Ovary (tissue), 9 donors: Measurements from ENCODE around the gene STAP1. TPM values are rescaled to one million over a fixed set of nuclear protein-coding genes. Genes with fewer than 3 reads are reported as not detected.
"Not testable (repeated sequence)": the region's sequence is repeated elsewhere in the genome, so short reads cannot be mapped to it uniquely, and the experiment has no call there.

Experiments
- DNase-seq, 5 donors: peaks; one replicate each; pipeline ENCODE4 v3.0.0-alpha.2; 2019 to 2020
- H3K27ac ChIP-seq, 2 donors: fragments of 200-600 bp; one replicate each; pipeline versions ENCODE4 v1.5.1 to v1.8.0; 2019 to 2022
- H3K27me3 ChIP-seq: fragments of 200-600 bp; one replicate; pipeline ENCODE4 v1.8.0; 2022
- H3K36me3 ChIP-seq: fragments of 200-600 bp; sonication (generic); one replicate; pipeline ENCODE4 v1.5.1; 2019
- H3K4me1 ChIP-seq: one replicate; pipeline ENCODE4 v1.8.1; 2013; ENCODE audit warnings: mild to moderate bottlenecking, moderate library complexity; ENCODE audit not compliant: insufficient read depth
- H3K4me3 ChIP-seq: fragments of 200-600 bp; sonication (generic); one replicate; pipeline ENCODE4 v1.5.1; 2017
- H3K9me3 ChIP-seq, 2 donors: fragments of 200-600 bp in 1 of 2; sonication (generic) in 1 of 2; one replicate each; pipeline versions ENCODE4 v1.5.1 to v1.8.1; 2013 to 2019; ENCODE audit warnings: mild to moderate bottlenecking in 1 of 2, moderate library complexity in 1 of 2
- EP300 ChIP-seq: sonication (generic); formaldehyde crosslinking; IDR thresholded peaks from one replicate; pipeline ENCODE4 v1.6.1; 2017; ENCODE audit warnings: antibody characterized with exemption
- POLR2A ChIP-seq: fragments of 450-650 bp; IDR thresholded peaks from one replicate; pipeline ENCODE4 v1.6.1; 2017; ENCODE audit warnings: antibody characterized with exemption, mild to moderate bottlenecking, moderate library complexity
- WGBS, 3 donors: extraction: QIAGEN DNeasy Blood & Tissue Kit in 1 of 3; methylation state at CpG; one replicate each; pipeline versions ENCODE4 v1.1.5 to v1.1.7; 2013 to 2017; 5-methylcytosine and 5-hydroxymethylcytosine counted together
- intact Hi-C, 4 donors: fragments of 100-400 bp; cut with DNase I; formaldehyde crosslinking; loops; one replicate each; pipeline versions ENCODE4 v1.11.0 to v1.15.1; 2022 to 2023
- polyA plus RNA-seq, 2 donors: library from polyadenylated mRNA; stranded (reverse); fragments of 200-250 nt in 1 of 2; fragments of 350-450 nt in 1 of 2; fragmentation: Illumina TruSeq in 1 of 2; extraction: RNeasy Lipid Tissue Mini Kit (QIAGEN cat#74804) in 1 of 2; gene quantifications; one replicate each; pipeline ENCODE4 v1.2.3, GENCODE V29; 2013 to 2014
- total RNA-seq, 7 donors: library from RNA; depleted of rRNA in 2 of 7; stranded (reverse); fragments of >200 nt in 2 of 7; fragmentation: NEBNext Ultra II Directional in 3 of 7; extraction: Animal tissue kit (Norgen Biotek cat#: 25700) in 3 of 7; gene quantifications; one replicate each; pipeline versions ENCODE4 v1.1.0 to v1.2.4, GENCODE V29; 2016 to 2023
- TF ChIP-seq, protein P1 (sequence below), 3 donors: fragments of 450-650 bp in 2 of 3; fragments of 200-600 bp in 1 of 3; IDR thresholded peaks; one replicate each; pipeline versions ENCODE4 v1.5.1 to v1.8.0; 2016 to 2022; ENCODE audit warnings: antibody characterized with exemption in 3 of 3, mild to moderate bottlenecking in 1 of 3
- donor health status: DM: no; HTN: no; CAD: no; lungs with moderate emphysema.
- donor health status: DM: no; HTN: no; CAD: no.
- donor health status: Bipolar disorder and iron deficiency.
- donor health status: DM: yes; HTN: yes; CAD: no.
- donor health status: DM: no; HTN: no; CAD: no.
- donor health status: DM: yes; HTN: yes; CAD: no.

The STAP1 gene
- total and polyA plus RNA-seq, 9 donors: 0.12 to 0.40 TPM; not detected in 7

DNA sequence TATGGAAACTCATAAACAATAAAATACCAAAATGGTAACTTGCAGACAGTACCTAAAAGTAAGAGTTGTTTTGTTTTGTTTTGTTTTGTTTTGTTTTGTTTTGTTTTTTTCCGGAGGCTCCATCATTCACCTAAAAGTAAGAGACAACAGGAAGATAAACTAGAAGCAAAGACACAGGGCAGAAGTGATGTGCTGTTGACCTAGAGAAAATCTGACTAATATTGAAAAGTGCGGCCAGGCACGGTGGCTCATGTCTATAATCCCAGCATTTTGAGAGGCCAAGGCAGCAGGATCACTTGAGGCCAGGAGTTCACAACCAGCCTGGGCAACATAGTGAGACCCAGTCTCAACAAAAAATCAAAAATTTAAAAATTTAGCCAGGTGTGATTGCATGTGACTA is 7.7 kb upstream of the STAP1 start:
- TF ChIP-seq POLR2A (no peak), EP300 (no peak)
- TF ChIP-seq, protein P1, sequence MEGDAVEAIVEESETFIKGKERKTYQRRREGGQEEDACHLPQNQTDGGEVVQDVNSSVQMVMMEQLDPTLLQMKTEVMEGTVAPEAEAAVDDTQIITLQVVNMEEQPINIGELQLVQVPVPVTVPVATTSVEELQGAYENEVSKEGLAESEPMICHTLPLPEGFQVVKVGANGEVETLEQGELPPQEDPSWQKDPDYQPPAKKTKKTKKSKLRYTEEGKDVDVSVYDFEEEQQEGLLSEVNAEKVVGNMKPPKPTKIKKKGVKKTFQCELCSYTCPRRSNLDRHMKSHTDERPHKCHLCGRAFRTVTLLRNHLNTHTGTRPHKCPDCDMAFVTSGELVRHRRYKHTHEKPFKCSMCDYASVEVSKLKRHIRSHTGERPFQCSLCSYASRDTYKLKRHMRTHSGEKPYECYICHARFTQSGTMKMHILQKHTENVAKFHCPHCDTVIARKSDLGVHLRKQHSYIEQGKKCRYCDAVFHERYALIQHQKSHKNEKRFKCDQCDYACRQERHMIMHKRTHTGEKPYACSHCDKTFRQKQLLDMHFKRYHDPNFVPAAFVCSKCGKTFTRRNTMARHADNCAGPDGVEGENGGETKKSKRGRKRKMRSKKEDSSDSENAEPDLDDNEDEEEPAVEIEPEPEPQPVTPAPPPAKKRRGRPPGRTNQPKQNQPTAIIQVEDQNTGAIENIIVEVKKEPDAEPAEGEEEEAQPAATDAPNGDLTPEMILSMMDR (IDR thresholded peaks at IDR 0.05): no peak
- Histone ChIP-seq H3K36me3 (no peaks in the 10 kb centered on the region), H3K9me3 (no peaks in the 10 kb centered on the region), H3K27ac (no peak overlapping the region), H3K4me3 (no peak overlapping the region), H3K27me3 (no peaks in the 10 kb centered on the region), H3K4me1 (peaks cover 1% of the 10 kb centered on the region)
- DNase-seq: no peak
- intact Hi-C loops: no loop called here
- WGBS, 3 donors: 88 to 89% (median 89%) methylated on average over 3 of the region's 3 CpGs

DNA sequence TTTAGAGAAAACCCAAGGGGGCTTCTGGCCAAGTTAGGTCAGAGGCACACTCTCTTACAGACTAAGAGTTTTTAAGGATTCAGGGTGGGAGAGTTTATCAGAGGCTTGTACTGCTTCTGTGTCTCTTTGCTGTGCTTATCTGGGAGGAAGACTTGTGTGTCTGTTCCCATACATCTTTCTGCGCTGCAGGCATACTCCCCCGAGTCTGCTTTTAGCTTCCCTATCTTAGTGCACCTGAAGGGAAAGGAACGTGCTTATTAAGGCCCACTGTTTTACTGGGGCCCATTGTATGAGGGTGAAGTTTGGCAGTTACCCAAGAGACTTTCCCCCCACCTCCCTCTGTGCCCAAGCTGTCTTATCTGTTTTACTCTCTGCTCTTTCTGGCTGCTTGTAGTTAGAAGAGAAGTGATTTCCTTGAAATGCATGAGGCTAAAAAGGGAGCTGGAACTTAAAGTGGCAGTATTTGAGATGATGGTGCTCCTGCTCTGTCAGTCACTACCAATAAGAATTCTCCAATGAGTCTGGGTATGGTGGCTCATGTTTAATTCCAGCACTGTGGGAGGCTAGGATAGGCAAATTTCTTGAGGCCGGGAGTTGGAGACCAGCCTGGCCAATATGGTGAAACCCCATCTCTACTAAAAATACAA is 6.3 kb upstream of the STAP1 start:
- intact Hi-C loops, H3K4me3 ChIP-seq, H3K36me3 ChIP-seq, H3K4me1 ChIP-seq, H3K27ac ChIP-seq, H3K27me3 ChIP-seq, DNase-seq, H3K9me3 ChIP-seq: not testable (repeated sequence)
- WGBS, 3 donors: 48 to 60% (median 59%) methylated on average over 4 of the region's 4 CpGs

DNA sequence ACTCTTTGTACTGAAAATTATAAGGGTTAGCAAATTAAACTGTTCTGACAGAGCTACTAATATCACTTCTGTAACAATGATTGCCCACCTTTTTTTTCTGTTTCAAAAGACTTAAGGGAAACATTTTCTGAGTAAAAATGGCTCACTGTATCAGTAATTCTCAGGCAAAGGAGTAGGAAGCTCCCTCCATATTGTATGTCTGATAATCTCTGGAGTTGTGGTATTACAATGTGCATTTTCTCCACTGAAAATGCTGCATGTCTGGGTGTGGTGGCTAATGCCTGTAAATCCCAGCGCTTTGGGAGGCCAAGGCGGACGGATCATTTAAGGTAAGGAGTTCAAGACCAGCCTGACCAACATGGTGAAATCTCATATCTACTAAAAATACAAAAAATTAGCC is 4.4 kb upstream of the STAP1 start:
- no peaks in the 10 kb centered on the region for H3K36me3 ChIP-seq
- no peaks in the 10 kb centered on the region for H3K27me3 ChIP-seq
- 91 to 95% (median 95%) methylated on average over 3 of the region's 3 CpGs for WGBS, 3 donors
- no peaks in the 10 kb centered on the region for H3K9me3 ChIP-seq
- no peak overlapping the region for H3K4me3 ChIP-seq
- no peak for DNase-seq
- intact Hi-C loops: no loop called here
- H3K27ac ChIP-seq: no peak overlapping the region
- TF ChIP-seq, protein P1 (IDR thresholded peaks at IDR 0.05): no peak
- no peak for TF ChIP-seq EP300
- TF ChIP-seq POLR2A: no peak
- H3K4me1 ChIP-seq: no peaks in the 10 kb centered on the region

DNA sequence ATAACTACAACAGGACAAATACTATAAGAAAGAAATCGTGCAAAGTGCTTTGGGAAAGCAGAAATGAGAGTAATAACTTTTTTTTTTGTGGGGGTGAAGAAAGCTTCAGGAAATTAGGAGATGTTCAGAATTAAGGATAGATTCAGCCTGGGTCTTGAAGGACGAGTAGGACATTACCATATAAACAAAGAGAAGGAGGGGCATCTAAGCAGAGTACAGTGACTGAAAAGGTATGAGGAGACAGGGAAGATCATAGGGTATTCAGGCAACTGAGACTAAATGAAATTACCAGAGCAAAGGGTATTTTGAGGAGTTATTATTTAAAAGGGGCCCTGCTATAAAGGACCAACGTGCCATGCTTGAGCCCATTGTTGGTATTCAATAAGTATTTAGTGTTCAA is 3.1 kb upstream of the STAP1 start:
- no peak overlapping the region for H3K4me3 ChIP-seq
- H3K4me1 ChIP-seq: no peaks in the 10 kb centered on the region
- no peak overlapping the region for H3K27ac ChIP-seq
- no peak for TF ChIP-seq POLR2A
- no peak for TF ChIP-seq EP300
- TF ChIP-seq, protein P1 (IDR thresholded peaks at IDR 0.05): no peak
- H3K9me3 ChIP-seq: no peaks in the 10 kb centered on the region
- no peaks in the 10 kb centered on the region for H3K36me3 ChIP-seq
- WGBS, 3 donors: 73 to 78% (median 75%) methylated on average over 3 of the region's 3 CpGs
- DNase-seq: no peak
- no peaks in the 10 kb centered on the region for H3K27me3 ChIP-seq
- intact Hi-C loops: no loop called here

DNA sequence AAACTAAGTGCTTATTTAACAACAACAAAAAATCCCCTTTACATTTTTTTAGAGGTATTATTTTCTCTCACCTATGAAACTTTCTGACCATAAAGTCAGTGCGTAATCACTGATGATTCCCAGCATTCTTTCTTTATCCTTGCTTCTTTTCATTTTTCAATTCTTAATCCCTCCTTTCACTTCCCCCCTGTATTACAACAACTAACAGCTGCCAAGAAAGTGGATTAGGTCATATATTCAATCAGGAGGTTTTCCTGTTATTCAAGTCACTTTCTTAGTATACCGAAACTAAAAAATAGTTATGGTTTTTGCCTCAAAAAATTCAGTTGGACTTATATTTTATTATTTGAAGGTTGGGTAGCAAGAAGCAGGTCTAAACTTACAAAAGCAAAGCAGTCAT is 2.1 kb upstream of the STAP1 start:
- H3K9me3 ChIP-seq: no peaks in the 10 kb centered on the region
- intact Hi-C loops: no loop called here
- DNase-seq: no peak
- TF ChIP-seq EP300 (no peak), POLR2A (no peak)
- TF ChIP-seq, protein P1 (IDR thresholded peaks at IDR 0.05): no peak
- H3K4me3 ChIP-seq: no peak overlapping the region
- H3K27me3 ChIP-seq: no peaks in the 10 kb centered on the region
- H3K27ac ChIP-seq: no peak overlapping the region
- H3K4me1 ChIP-seq: no peaks in the 10 kb centered on the region
- WGBS, 3 donors: 55 to 73% (median 57%) methylated on average over 2 of the region's 2 CpGs
- H3K36me3 ChIP-seq: no peaks in the 10 kb centered on the region
